GM19397 (cell line): ENCODE measurements around the gene ZFP36L1.

Source experiments
- ATAC-seq: cut with Tn5 transposase; IDR thresholded peaks from one replicate; pipeline ENCODE4 v1.9.1; 2021; ENCODE audit warnings: mild to moderate bottlenecking, moderate library complexity; ENCODE audit not compliant: unreplicated experiment

The ZFP36L1 gene

DNA sequence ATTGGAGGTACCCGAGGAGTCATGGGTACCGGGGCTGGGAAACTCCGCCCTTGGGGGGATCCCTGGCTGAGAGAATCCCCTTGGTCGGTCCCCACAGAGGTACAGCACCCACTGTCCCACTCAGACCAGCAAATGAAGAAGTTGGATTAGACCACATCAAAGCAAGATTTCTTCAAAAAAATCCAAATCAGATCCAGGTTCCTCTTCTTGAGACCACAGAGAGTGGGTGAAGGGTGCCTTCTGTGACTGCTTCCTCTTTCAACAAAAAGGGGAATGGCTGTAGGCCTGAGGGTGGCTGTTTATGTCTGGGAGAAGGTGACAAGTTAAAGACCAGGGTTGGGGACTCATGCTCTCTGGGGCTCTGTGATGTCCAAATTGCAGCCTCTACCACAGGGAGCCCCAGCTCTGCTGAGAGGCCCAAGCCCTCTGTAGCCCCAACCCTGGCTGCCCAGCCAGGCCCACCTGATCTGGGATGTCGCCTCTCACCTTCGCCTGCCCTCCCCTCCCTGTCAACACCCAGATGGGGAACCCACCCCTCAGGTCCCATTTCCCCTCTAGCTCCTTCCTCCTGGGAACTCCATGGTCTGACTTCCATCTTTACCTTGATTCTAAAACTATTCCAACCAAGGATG, 50.9 kb downstream of the ZFP36L1 start:
- peak; percentile 71 for ATAC-seq

DNA sequence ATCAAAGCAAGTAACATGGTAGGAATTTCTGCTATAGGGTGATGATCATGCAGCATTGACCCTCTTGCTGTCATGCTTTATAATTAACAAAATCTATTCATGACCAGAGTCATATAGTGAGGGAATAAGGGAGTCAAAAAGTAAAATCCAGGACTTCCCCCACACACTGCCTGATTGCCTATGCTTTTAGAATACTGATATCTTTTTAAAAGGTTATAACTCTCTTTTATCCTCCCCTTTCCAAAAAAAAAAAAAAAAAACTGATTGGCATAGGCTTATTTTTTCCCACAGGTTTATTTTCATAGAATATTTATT, 51.4 kb downstream of the ZFP36L1 start:
- no peak for ATAC-seq

DNA sequence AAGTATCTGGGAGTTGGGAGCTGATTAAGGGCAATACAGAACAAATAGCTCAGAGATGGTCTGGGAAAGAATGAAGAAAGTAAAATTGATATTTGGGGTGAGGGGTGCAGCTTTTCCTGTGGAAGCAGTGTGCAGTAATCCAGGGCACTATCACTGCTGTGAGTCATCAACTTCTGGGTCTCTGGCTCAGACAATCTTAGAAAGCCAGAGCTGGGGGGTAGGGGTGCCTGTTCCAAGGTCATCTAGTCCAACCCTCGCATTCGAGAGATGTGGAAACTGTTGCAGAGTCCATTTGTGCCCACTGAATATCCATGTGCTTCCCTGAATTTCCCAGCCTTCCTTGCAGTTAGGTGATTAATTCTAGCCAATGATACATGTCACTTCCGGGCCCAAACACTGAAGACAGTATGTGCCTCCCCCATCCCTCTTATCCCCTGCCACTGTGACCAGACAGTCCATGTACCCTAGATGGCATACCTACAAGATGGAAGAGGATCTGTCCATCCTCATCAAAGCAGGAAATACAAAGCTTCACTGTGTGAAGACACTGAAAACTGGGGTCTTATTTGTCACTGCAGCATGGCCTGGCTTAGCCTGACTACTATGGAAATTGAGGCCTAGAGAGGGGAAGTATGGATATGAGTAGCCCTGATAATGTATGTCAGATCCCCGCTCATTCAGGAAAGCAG, 51.9 kb downstream of the ZFP36L1 start:
- no peak for ATAC-seq

- no peak for ATAC-seq
Measured at GRCh38 chr14:68739701-68740100, 53.2 kb downstream of the ZFP36L1 start.

GRCh38 chr14:68738559-68738958, 54.3 kb downstream of the ZFP36L1 start:
- ATAC-seq: no peak
